Glomerular endothelial cell (primary cell): ENCODE measurements around the gene TTLL11. TPM values are rescaled to one million over a fixed set of nuclear protein-coding genes. Genes with fewer than 3 reads are reported as not detected.
A peak's percentile ranks its signal among the peaks of the same experiment; 100 is the strongest.
"Not testable (repeated sequence)": the region's sequence is repeated elsewhere in the genome, so short reads cannot be mapped to it uniquely, and the experiment has no call there.

ENCODE experiments used
- DNase-seq: peaks from one replicate; pipeline ENCODE4 v3.0.0-alpha.2; 2011; ENCODE audit warnings: low read depth, low spot score; ENCODE audit errors: extremely low read depth
- total RNA-seq: library from RNA; depleted of rRNA; stranded (reverse); fragments of >200 nt; gene quantifications from 2 replicates; pipeline ENCODE4 v1.2.3, GENCODE V29; 2015

Gene TTLL11
- total RNA-seq, 1 donor from 2014 or later, result 8.2 TPM

DNA sequence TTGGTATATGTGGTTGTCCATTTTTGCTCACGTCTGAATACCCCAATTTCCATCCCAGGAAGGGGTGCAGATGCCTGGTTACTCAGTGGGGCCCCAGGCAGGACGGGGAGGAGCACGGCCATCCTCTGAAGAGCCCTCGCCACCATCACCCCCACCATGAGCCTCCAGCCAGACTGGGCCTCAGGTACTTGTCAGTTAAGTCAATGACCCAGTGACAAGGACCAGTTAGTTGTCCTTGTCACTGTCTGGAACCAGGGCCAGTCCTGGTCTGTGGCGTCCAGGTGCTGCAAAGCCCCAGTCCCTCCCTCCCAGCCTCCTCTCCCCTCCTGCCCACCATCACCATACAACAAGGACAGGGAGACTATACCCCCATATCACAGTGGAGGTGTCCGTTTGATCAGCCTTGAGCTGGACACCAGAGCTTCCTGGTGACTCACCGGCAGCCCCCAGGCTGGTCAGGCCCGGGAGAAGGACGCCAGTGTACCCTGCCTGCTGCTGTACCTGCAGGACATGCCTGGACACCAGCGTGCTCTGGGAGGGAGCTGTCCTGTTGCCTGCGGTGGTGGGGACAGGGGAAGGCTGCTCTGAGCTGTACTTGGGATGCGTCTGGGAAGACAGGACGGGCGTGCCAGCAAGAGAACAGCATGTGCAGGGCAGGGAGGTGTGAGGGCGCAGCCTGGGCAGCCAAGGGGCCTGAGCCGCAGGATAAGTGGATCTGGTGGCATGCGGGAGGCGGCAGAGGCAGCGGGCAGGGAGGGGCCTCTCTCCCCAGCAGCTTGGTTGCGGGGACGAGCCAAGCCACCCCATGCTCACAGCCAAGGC lies 32.6 kb upstream of the TTLL11 start:
- no peak for DNase-seq

DNA sequence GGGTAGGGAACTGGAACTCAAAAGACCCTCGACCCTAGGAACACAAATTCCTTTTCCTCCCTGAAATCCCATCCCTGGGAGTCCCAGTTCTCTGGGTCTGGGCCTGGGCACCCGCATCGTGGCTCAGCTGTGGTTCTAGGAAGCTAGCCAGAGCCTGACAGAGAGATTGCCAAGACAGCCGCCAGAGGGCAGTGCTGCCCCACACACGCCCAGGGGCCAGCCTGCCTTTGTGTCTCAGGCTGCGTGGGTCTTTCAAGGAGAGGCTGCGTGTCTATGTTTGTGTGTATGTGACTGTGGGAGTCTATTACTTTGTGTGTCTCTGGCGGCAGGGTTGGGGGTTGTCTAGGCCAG lies 32.0 kb upstream of the TTLL11 start:
- DNase-seq, result peak; percentile 50

DNA sequence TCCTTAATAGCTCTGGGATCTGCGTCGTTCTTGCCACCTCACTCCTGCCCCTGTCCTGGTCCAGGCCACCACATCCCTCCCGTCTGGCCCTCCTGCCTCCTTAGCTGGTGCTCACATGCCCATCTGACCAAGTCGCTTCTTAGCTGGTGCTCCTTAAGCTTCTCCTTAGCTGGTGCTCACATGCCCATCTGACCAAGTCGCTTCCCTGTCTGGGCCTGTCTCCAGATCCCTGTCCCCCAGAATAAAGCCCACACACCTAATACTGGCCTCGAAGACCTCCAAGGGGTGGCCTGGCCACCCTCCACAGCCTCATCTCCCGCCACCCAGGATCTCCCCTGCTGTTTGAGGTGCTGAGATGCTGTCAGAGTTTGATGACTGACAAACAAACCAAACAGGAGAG lies 31.4 kb upstream of the TTLL11 start:
- no peak for DNase-seq

DNA sequence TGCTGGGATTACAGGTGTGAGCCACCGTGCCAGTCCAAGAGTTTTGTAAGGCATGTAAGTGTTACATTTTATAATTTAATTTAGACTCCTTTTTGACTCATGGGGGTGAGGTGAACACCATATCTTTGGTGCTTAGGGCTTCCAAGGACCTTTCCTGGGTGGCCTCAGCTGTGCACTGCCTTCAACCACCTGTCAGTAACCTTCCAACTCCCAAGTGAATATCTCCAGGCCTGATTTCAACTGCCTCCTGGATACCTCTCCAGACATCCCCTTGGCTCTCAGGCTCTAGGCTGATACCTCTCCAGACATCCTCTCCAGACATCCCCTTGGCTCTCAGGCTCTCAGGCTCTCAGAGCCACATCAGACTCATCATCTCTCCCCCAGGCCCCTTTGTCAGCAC lies 30.9 kb upstream of the TTLL11 start:
- DNase-seq, result no peak

DNA sequence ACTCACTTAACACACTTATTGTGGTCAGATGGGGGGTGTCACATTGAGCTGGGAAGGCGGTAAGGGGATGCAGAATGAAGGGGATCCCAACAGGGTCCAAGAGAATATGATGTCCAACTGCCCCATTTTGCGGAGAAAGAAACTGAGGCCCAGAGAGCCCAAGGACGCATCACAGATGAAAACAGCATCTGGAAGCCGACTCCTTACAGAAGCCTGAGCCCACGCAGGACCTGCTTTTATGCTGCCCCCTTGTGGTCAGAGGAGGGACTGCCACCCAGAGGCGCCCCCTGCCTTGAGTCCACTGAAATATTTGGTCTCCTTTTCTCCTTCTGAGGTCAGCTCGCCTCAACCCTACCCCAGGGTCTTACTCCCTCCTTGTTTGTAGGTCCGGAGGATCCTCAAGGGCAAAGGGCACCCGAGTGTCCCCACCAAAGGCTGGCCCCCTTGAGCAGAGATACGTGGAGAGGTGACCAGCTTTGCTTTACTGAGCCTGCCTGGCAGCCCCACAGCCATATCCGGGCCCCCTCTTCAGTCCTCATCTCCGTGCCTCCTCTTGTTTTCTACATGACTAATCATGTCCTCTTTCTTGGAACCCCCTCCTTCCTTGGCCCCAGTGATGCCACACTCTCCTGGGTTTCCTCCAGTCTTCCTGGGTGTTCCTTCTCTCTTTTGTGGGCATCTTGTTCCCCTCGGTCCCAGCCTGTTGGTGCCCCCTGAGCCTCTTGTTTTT lies 30.0 kb upstream of the TTLL11 start:
- DNase-seq, result no peak

DNA sequence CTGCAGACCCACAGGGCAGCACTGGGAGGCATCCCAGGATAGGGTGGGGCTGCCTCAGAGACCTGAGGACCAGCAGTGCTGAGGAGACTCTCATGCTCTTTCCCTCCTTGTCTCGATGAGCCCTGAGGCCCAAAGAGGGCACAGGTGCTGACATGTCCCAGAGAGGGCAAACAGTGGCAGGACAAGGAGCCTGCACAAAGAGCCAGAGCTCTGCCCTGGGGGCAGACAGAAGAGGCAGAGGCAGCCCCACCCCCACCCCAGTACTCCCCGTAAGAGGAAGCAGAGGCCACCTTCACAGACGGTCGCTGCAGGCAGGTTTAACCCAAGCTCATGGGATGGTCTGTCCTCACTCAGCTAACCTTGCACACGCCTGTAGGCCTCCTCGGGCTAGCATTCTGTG lies 29.4 kb upstream of the TTLL11 start:
- DNase-seq, result no peak

DNA sequence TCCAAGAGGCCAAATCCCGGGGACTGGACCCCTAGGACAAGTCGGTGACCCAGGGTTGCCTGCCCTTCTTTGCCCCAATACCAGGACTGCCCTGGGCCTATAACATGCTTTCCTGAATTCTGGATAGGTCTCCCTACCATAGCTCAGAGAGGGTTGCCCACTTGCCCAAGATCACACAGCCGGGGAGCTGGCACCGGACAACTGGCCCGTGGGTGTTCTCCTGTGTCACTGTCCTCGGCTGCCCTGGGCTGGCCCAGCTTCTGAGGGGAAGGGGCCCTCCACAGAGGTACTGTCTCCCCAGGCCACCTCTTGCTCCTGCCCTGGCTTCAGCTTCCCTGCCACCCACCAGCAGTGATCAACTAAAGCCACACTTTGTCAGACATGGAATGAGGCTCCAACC lies 28.8 kb upstream of the TTLL11 start:
- no peak for DNase-seq

DNA sequence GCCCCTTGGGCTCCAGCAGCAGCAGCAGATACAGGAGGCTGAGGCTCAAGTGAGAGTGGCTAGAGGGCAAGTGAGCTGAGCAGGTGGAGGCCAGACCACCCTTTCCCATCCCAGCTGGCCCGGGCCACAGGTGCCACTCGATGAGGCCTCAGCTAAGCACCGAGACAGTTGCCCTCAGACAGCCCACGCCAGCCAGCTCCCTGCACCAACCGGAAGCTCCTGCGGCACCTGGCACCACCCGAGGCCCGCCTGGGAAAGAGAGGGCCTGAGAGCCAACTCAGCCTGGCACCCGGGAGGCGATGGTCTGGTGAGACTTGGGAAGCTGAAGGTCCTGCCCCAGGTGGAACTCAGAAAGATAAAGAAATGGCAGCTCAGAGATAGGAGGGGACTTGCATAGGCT lies 28.3 kb upstream of the TTLL11 start:
- DNase-seq, result no peak

DNA sequence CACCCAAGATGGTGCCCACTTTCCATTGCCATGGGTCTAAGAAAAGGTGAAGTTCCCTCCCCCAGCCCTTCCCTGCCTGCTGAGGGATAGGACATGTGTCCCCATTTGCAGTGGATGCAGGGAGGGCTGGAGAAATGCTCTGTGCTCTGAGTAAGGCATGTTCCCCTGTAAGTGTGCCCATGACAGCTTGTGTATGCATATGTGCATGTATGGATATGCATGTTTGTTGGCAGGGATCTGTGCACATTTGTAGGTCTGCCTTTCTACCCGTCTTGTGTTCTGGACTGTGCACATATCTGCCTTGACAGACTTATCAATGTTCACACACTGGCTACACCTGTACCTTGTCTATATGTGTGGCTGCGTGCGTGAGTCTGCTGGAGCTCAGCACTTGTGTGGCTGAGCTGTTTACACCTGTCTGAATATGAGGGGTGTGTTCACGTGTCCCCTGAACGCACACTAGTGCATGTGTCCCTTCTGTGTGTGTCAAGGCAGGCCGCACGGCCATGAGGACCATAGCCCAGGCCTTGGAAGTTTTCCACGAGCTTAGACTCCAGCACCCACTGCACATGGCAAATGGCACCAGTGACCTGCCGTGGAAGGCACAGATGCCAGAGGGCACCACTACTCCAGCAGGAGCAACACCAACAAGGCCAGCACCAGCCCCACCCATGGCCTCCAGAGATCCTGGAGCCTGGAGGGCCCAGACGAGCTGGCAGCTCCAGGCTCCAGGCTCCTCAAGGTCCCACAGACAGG lies 27.4 kb upstream of the TTLL11 start:
- no peak for DNase-seq

DNA sequence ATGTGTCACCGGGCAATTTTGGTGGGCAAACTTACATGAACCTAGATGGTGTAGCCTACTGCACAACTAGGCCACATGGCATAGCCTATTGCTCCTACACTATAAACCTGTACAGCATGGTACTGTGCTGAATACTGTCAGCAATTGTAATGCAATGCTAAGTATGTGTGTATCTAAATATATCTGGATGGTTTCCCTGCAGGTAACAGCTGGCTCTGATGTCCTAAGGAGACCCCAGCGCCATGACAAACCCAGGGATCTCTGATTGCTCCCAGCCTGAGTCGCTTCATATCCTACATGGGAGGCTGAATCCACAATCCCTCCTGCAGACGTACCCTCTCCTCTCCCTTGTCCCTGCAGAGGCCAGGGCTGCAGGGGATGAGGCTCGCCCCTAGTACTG lies 26.6 kb upstream of the TTLL11 start:
- no peak for DNase-seq

DNA sequence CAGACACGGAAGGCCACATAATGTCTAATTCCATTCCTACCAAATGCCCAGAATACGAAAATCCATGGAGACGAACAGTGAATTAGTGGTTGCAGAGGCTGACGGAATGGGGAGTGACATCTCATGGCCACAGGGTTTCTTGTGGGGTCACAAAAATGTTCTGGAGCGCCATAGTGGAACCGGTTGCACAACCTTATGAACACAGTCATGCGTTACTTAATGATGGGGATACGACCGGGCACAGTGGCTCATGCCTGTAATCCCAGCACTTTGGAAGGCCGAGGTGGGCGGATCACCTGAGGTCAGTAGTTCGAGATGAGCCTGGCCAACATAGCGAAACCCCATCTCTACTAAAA lies 26.0 kb upstream of the TTLL11 start:
- DNase-seq, result no peak

DNA sequence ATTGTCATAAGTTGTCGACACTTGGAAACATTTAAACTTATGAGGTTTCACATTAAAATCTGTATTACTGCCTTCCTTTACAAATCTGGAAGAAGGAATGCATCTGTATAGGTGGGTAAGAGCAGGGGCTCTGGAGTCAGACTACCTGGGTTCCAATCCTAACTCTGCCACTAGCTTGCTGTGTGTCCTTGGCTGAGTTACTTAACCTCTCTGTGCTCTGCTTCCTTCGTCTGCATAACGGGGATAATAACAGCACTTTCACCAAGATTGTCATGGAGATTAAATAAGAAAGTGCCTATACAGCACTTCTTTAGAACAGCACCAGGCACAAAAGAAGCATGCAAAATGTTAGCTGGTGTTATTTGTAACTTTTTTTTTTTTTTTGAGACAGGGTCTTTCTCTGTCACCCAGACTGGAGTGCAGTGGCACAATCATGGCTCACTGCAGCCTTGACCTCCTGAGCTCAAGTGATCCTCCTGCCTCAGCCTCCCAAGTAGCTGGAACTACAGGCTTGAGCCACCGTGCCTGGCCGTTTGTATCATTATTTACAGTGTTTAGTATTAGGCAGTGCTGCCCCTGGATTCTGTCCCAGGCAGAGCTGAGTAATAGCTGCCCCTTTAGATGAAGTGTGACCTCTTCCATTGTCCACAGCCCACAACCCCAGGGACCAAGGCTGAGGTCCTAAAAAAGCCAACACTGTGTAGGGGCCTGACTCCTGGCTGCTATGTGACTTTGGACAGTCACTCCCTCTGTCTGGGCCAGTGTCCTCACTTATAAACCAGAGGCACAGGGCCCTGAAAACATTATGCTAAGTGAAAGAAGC lies 25.4 kb upstream of the TTLL11 start:
- no peak for DNase-seq

DNA sequence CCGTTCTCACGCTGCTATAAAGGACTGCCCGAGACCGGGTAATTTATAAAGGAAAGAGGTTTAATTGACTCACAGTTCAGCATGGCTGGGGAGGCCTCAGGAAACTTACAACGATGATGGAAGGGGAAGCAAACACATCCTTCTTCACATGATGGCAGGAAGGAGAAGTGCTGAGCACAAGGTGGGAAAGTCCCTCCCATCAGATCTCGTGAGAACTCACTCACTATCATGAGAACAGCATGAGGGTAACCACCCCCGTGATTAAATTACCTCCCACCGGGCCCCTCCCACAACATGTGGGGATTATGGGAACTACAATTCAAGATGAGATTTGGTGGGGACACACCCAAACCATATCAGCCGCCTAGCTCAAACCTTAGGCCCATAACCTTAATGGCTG lies 24.1 kb upstream of the TTLL11 start:
- DNase-seq, result not testable (repeated sequence)

DNA sequence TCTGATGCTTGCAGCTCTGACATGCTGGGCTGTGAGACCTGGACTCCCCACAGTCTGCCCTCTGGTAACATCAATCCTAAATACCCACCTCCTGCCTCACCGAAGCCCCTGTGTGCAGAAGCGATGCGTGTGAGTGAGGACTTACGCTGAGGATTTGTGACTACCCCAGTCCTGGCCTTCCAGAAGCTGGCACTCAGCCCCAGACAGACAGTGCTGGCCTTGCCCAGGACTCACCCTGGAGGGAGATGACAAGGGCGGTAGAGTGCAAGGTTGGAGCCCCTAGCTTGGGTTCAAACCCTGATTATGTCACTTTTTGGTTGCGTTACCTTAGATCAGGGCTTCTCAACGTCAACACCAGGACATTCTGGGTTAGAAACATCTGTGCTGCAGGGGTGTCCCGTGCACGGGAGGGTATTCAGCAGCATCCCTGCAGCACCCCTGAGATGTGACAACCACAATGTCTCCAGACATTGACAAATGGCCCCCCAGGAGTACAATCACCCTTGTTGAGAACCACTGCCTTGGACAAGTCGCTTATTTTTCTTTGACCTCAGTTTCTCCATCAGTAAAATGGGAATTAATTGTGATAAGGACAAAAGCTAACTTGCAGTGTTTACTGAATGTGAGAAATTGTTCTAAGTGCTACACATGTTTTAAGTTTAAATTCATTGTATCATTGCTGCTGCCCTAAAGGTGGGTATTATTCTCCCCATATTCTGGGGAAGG lies 23.5 kb upstream of the TTLL11 start:
- no peak for DNase-seq

DNA sequence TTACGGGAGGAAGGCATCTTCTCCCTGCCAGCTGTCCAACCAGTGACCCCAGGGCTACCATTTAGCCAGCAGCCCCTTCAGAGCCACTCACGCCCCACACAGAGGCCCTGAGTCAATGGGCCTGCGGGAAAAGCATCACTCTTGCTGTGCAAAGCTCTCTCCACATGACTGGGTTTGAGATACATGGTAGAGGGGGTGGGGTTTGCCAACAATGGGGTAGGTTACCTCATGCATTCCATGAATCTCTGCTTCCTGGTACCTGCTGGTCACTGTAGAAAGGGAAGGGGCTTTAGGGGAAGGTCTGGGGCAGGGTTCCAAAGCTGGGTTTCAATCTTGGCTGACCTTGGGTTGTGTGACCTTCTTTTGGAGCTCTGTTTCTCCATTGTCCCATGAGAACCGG lies 22.9 kb upstream of the TTLL11 start:
- DNase-seq, result no peak

DNA sequence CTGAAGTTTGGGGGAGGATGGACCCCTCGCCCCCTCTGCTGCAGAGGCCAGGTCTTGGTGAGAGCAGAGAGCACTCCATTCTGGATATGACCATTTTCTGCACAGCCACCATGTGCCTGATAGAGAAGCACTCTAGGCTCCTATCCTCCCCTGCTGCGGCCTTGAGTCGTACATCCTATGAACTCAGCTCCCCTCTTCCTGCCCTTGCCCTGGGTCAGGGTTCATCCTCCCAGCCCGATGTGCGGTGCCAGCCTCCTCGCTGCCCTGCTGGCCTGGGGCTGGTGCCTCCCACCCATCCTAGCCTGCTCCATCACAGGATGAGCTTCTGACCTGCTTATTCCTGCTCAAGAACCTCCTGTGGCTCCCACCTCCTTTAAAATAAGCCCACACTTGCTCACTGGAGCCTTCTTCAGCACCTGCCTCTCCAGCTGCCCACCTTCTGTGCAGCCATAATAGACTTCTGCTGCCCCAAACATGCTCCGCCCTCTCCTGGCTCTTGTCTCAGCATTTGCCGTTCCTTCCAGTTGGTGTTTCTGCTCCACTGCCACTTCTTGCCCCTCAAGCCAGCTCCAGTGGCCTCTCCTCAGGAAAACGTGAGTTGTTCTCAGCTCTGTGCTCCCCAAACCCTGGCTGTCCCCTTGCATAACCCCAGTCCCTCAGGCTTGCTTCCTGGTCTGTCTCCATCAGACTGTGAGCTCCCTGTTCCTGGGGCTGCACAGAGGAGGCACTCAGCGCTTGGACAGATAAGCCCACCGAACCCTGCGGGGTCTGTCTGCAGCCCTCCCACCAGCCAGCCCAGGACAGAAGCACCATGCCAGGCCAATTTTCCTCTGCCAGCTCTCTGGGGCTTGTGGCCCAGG lies 22.3 kb upstream of the TTLL11 start:
- DNase-seq, result no peak

DNA sequence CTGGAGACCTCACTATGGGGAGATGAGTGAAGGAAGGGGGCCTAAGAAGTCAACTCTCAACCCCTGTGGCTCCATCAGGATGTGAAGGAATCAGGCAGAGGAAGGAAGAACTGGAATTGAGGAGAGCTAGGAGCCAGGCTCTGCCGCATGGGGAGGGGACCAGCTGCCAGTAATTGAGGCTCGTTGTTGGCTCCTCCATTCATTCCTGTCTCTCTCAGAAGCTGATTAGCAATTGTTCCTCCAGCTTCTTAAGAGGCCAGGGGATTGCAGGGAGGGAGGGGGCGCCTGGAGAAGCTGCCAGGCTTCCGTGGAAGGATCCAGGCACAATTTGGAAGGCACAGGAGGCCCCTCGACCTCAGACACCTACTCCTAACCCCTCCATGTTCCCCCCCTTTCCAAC lies 20.5 kb upstream of the TTLL11 start:
- no peak for DNase-seq

DNA sequence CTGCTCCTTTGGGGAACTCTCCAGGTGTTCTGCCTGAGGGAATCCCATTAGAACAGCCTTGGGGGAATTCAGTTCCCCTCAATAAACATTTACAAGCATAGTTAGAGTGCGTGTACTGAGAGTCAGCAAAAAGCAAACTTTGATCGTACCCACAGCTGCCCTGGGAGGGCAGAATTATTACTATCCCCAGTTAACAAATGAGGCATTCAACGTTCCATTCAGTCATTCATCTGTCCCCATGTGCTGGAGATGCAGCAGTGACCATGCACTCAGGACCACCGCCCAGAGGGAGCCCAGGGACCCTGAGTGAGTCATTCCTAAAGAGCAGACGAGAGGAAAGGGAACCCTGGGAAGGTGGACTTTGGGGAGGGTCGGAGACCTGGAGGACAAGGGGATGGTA lies 19.1 kb upstream of the TTLL11 start:
- DNase-seq, result no peak

DNA sequence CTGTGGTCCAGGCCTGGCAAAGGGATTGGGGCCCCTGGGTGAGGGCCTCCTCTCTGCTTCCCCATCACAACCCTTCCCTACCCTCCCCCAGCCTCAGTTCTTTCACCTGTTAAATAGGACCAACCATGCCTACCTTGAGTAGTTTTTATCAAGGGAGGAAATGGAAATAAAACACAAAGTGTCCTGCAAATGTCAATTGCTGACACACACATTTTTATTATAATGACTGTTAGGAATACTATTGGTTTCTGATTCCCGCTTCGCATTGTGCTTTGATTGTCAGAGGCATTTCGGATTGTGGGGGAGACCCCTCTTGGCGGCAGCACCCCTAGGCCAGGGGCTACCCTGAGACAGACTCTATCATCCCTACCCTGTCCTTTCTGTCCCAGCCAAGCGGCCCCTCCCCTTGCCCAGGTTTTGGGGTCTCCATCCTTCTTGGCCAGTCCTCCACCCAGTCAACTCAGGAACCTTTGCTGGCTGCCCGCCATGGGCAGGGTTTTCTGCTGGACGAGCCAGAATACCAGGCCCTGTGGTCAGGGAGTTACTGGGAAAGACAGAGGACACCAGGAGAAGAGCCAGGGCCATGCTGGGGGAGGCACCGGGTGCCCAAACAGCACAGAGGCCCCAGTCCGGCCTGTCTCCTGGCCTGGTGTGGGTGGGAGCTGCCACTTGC lies 18.4 kb upstream of the TTLL11 start:
- no peak for DNase-seq
